ENCODE results near the gene SVOP. TPM values are rescaled to one million over a fixed set of nuclear protein-coding genes. Genes with fewer than 3 reads are reported as not detected.

Gene SVOP
- polyA plus RNA-seq, 5 donors, result 0.04 to 0.28 (median 0.08) TPM

- no peak for DNase-seq
These were observed 39.8 kb downstream of the SVOP start for GRCh38 chr12:108980831-108981618.

GRCh38 chr12:108977360-108977759 is 43.5 kb downstream of the SVOP start:
- DNase-seq, result no peak

GRCh38 chr12:108975024-108975593 is 45.8 kb downstream of the SVOP start:
- no peak for DNase-seq

GRCh38 chr12:108973629-108974152 is 47.2 kb downstream of the SVOP start:
- no peak for DNase-seq

- no peak for DNase-seq
These were observed 48.5 kb downstream of the SVOP start for GRCh38 chr12:108972358-108972757.

GRCh38 chr12:108969622-108970021 is 51.2 kb downstream of the SVOP start:
- no peak for DNase-seq

- DNase-seq, result no peak
These were observed 52.9 kb downstream of the SVOP start for GRCh38 chr12:108967869-108968540.

GRCh38 chr12:108966378-108967151 is 54.3 kb downstream of the SVOP start:
- DNase-seq, result no peak

GRCh38 chr12:108965886-108966285 is 55.0 kb downstream of the SVOP start:
- DNase-seq, result no peak

GRCh38 chr12:108964371-108965352 is 56.2 kb downstream of the SVOP start:
- no peak for DNase-seq

- DNase-seq, result no peak
These were observed 58.6 kb downstream of the SVOP start for GRCh38 chr12:108962256-108962655.

- no peak for DNase-seq
These were observed 60.9 kb downstream of the SVOP start for GRCh38 chr12:108959748-108960655.

- no peak for DNase-seq
These were observed 65.5 kb downstream of the SVOP start for GRCh38 chr12:108955225-108955835.

- DNase-seq, result peak; percentile 45 to 53
These were observed 69.7 kb downstream of the SVOP start for GRCh38 chr12:108950991-108951739.

- DNase-seq, result no peak
These were observed 70.9 kb downstream of the SVOP start for GRCh38 chr12:108949976-108950375.

GRCh38 chr12:108948367-108948766 is 72.5 kb downstream of the SVOP start:
- DNase-seq, result no peak

GRCh38 chr12:108947097-108947496 is 73.8 kb downstream of the SVOP start:
- no peak for DNase-seq

- no peak for DNase-seq
These were observed 80.7 kb downstream of the SVOP start for GRCh38 chr12:108940138-108940537.

Measured in right lung (tissue), 5 donors.